Breast epithelium (tissue), 4 donors: ENCODE measurements around the gene DNAAF3. TPM values are rescaled to one million over a fixed set of nuclear protein-coding genes. Genes with fewer than 3 reads are reported as not detected.

Experiments
- DNase-seq, 2 donors: peaks; one replicate each; pipeline ENCODE4 v3.0.0-alpha.2; 2019; ENCODE audit warnings: low spot score in 2 of 2
- H3K27ac ChIP-seq, 2 donors: fragments of 200-600 bp; sonication (generic) in 1 of 2; one replicate each; pipeline ENCODE4 v1.5.1; 2016 to 2019; ENCODE audit warnings: mild to moderate bottlenecking in 1 of 2
- H3K27me3 ChIP-seq, 2 donors: fragments of 200-600 bp; sonication (generic) in 1 of 2; one replicate each; pipeline versions ENCODE4 v1.5.1 to v1.6.0; 2017 to 2019; ENCODE audit warnings: control low read depth in 1 of 2, mild to moderate bottlenecking in 1 of 2
- H3K36me3 ChIP-seq: fragments of 200-600 bp; one replicate; pipeline ENCODE4 v1.5.1; 2019
- H3K4me1 ChIP-seq, 2 donors: fragments of 200-600 bp; sonication (generic); one replicate each; pipeline ENCODE4 v1.5.1; 2016 to 2019; ENCODE audit warnings: control low read depth in 1 of 2
- H3K4me3 ChIP-seq, 3 donors: fragments of 200-600 bp; sonication (generic); 1 replicate in 2 of 3; 2 replicates in 1 of 3; pipeline ENCODE4 v1.5.1; 2016 to 2019; ENCODE audit warnings: mild to moderate bottlenecking in 3 of 3, moderate library complexity in 2 of 3
- H3K9me3 ChIP-seq, 2 donors: fragments of 200-600 bp; sonication (generic) in 1 of 2; one replicate each; pipeline ENCODE4 v1.5.1; 2016 to 2019; ENCODE audit warnings: control low read depth in 1 of 2
- POLR2A ChIP-seq: fragments of 450-650 bp; IDR thresholded peaks from one replicate; pipeline ENCODE4 v1.6.1; 2016; ENCODE audit warnings: antibody characterized with exemption, mild to moderate bottlenecking, moderate library complexity
- POLR2AphosphoS5 ChIP-seq, 3 donors: sonication (generic); formaldehyde crosslinking; IDR thresholded peaks; one replicate each; pipeline ENCODE4 v1.6.1; 2017; ENCODE audit warnings: antibody characterized with exemption in 3 of 3
- intact Hi-C: fragments of 100-400 bp; cut with DNase I; formaldehyde crosslinking; loops from one replicate; pipeline ENCODE4 v1.15.1; 2023; ENCODE audit warnings: low total_unique reads
- total RNA-seq, 3 donors: library from RNA; depleted of rRNA; stranded (reverse); fragments of >200 nt; gene quantifications; one replicate each; pipeline ENCODE4 v1.1.0, GENCODE V29; 2016
- TF ChIP-seq, protein P1 (sequence below), 3 donors: fragments of 450-650 bp; IDR thresholded peaks; one replicate each; pipeline ENCODE4 v1.5.1; 2016 to 2017; ENCODE audit warnings: antibody characterized with exemption in 3 of 3, mild to moderate bottlenecking in 3 of 3, moderate library complexity in 3 of 3

The DNAAF3 gene
- total RNA-seq: 1 to 10 TPM in 2 of 3 donors, not detected in 1; 4.7 to 4.9 TPM

DNA sequence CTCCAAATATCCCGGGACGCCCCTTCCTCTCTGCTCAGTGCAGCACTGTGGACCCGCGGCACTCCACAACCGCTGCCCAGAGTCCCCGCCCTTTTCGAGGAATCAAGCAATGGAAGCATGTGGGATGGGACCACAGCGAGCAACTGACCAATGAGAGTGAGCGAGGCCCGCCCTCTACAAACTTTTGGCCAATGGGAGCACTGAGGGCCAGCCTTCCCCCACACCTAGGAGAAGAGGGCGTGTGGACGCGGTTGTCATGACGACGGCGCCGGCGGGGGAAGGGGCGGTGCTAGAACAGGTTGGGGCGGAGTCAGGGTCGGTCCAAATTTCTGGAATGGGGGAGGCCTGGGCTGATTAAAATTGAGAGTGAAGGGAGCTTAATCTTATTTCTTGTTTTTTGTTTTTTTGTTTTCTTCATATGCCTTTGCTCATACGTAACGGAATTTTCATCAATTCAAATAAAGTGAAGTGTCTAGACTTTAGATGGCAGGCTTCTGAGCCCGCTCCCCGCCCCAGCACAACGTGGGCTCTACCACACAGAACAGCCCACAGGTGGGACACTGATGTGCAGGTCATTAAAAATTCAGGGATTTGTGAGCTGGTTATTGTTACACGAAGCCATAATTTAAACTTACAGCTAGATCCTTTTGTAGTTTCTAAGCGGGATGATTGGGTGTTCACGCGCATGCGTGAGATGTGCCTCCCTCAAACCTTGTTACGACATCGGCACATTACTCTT is at the start of gene DNAAF3:
TSS of gene DNAAF3 (minus strand) at position 84 of the 739 bp plus-strand sequence. CDS start 200 bp downstream, outside the sequence.
- Histone ChIP-seq H3K4me3 (peak within 1 kb of the TSS; percentile 29 to 69 (median 57)), H3K9me3 (no peaks in the 10 kb centered on the region), H3K27ac (peak within 1 kb of the TSS; percentile 54 to 76), H3K4me1 (no peaks in the 10 kb centered on the region), H3K27me3 (peaks cover 7 to 53% of the 10 kb centered on the region in 2 donors), H3K36me3 (no peaks in the 10 kb centered on the region)
- peak; percentile 98 for DNase-seq
- TF ChIP-seq, protein P1, sequence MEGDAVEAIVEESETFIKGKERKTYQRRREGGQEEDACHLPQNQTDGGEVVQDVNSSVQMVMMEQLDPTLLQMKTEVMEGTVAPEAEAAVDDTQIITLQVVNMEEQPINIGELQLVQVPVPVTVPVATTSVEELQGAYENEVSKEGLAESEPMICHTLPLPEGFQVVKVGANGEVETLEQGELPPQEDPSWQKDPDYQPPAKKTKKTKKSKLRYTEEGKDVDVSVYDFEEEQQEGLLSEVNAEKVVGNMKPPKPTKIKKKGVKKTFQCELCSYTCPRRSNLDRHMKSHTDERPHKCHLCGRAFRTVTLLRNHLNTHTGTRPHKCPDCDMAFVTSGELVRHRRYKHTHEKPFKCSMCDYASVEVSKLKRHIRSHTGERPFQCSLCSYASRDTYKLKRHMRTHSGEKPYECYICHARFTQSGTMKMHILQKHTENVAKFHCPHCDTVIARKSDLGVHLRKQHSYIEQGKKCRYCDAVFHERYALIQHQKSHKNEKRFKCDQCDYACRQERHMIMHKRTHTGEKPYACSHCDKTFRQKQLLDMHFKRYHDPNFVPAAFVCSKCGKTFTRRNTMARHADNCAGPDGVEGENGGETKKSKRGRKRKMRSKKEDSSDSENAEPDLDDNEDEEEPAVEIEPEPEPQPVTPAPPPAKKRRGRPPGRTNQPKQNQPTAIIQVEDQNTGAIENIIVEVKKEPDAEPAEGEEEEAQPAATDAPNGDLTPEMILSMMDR (IDR thresholded peaks at IDR 0.05): peak in 1 of 3 donors; percentile 19
- no peak for TF ChIP-seq POLR2AphosphoS5 (IDR thresholded peaks at IDR 0.05)
- intact Hi-C loops: no loop called here

DNA sequence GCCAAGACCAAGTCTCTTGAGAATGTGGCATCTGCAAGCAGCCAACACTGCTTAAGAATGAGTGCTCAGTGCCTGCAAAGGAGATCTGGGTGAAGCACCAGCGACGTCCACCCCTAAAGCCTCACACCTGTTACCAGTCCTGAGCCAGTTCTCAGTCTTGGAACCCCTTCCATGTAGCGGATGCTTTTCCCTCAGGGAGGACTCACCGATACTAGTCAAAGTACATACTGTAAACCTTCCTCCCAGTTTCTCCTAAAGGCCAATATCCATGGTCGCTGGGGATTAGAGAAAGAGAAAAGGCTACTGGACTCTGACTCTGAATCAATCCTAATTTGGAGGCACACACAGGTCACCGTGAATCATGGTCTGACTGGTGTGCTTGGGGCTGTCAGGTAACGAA is 47.1 kb upstream of the DNAAF3 start:
- Histone ChIP-seq H3K4me1 (no peaks in the 10 kb centered on the region), H3K27ac (no peak overlapping the region), H3K36me3 (no peaks in the 10 kb centered on the region), H3K9me3 (peaks cover 11 to 12% of the 10 kb centered on the region in 2 donors), H3K4me3 (no peak overlapping the region), H3K27me3 (no peaks in the 10 kb centered on the region)
- DNase-seq: no peak
- intact Hi-C loops: no loop called here
- TF ChIP-seq, protein P1 (IDR thresholded peaks at IDR 0.05): no peak
- TF ChIP-seq POLR2A: no peak
- no peak for TF ChIP-seq POLR2AphosphoS5 (IDR thresholded peaks at IDR 0.05)

DNA sequence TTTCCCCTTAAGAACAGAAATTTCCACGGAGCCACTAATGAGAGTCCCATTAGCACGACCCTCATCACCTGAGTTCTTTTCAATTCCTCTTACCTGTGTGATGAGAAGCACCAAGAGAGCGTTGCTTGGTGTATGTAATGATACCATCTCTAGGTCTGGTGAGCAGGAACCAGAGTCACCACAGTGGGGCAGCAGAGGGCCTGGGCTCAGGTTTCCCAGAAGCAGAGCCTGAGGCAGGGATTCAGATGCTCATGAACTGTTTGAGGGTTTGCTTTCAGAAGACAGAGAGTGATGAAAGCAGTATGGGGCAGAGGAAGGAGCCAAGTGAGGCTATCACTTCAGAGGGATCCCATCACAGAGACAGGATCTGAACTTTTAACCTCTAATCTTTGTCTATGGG is 46.0 kb upstream of the DNAAF3 start:
- intact Hi-C loops: no loop called here
- no peaks in the 10 kb centered on the region for H3K27me3 ChIP-seq
- DNase-seq: no peak
- TF ChIP-seq POLR2AphosphoS5 (IDR thresholded peaks at IDR 0.05) (no peak), POLR2A (no peak)
- TF ChIP-seq, protein P1 (IDR thresholded peaks at IDR 0.05): no peak
- H3K4me3 ChIP-seq: no peak overlapping the region
- no peak overlapping the region for H3K27ac ChIP-seq
- no peaks in the 10 kb centered on the region for H3K4me1 ChIP-seq
- H3K9me3 ChIP-seq: peaks cover 11 to 12% of the 10 kb centered on the region in 2 donors
- no peaks in the 10 kb centered on the region for H3K36me3 ChIP-seq

DNA sequence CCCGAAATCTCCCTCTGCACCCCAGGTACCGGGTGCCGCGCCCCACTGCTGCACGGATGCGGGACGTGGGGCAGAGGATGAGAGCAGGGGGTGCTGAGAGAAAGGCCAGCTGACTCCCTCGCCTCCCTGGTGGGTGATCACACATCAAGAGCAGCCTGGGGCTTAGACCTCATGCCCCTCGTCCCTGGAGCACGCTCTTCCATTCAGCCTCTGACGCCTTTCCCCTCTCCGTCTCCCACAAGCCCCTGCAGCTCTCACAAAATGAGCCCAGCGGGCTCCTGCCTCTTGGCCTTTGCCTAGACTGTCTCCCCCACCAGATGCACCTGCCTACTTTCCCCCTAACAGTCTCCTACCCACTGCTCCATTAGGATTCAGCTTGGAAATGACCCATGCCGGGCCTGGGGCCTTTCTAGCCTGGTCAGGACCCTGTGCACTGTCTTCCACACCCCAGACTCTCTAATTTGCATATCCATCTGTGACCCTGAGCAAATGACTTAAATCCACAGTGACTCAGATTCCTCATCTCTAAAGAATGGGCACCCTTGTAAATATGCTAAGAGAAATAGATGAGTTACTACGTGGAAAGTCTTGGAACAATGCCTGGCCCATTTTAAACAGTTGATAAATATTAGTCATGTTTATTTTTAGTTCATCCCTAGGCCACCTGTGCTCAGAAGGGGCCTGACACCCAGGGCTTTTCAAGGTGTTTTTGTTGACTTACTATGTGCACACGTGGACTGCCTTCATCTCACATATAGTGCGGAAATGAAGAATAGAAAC is 43.5 kb upstream of the DNAAF3 start:
- Histone ChIP-seq H3K9me3 (peaks cover 11 to 12% of the 10 kb centered on the region in 2 donors), H3K4me1 (no peaks in the 10 kb centered on the region), H3K27me3 (no peaks in the 10 kb centered on the region), H3K36me3 (no peaks in the 10 kb centered on the region), H3K4me3 (no peak overlapping the region), H3K27ac (peak overlapping the region in 1 of 2 donors; percentile 4)
- no peak for DNase-seq
- intact Hi-C loops: no loop called here
- TF ChIP-seq POLR2AphosphoS5 (IDR thresholded peaks at IDR 0.05): no peak
- TF ChIP-seq POLR2A: no peak
- TF ChIP-seq, protein P1 (IDR thresholded peaks at IDR 0.05): no peak
